K562 (cell line): ENCODE results near the gene COL8A2.

ENCODE experiments used
- EZH2 ChIP-seq: IDR thresholded peaks from 2 replicates; pipeline ENCODE4 v1.6.1; 2012; ENCODE audit warnings: low read depth, mild to moderate bottlenecking, inconsistent platforms, low read length, borderline replicate concordance
- FOXK1 ChIP-seq: sonication (generic); formaldehyde crosslinking; IDR thresholded peaks from 2 replicates; pipeline ENCODE4 v1.8.0; 2022; ENCODE audit warnings: missing genetic modification reagents, mild to moderate bottlenecking, borderline replicate concordance

DNA sequence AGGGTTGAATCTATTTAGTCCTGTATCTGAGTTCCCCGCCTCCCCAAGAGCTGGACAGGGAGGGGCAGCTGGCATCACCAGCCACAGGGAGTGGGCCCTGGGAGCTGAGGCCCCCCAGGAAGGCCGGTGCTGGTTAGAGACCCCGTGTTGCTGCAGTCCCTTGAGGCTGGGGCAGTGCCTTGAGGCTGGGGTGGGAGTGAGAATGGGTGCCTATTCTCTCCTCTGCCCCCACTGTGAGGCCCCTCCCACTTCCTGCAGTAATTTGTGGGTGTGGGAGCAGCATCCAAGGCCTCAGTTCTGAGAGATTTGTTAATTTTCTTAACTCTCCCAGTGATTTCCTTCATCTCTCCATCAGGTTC, 26.8 kb upstream of the COL8A2 start:
- TF ChIP-seq EZH2 (no peak), FOXK1 (CRISPR knock-in tag) (no peak)
